IMR-90 (cell line): ENCODE results near the gene AKAP9. TPM values are rescaled to one million over a fixed set of nuclear protein-coding genes. Genes with fewer than 3 reads are reported as not detected.

Source experiments
- ATAC-seq: fragments of 200-7000 bp; cut with Tn5 transposase; 2 replicates; pipeline ENCODE4 v1.9.1; 2020; ENCODE audit warnings: low read depth, mild to moderate bottlenecking, moderate library complexity
- BruUV-seq: library from RNA; stranded (reverse); fragments of 400-500 nt; replicated peaks from 2 replicates; lab custom pipeline; 2021; lab: Mats Ljungman, UMichigan
- CTCF ChIA-PET: fragments of 300-600 bp; formaldehyde crosslinking; extraction: SDS; loops from one replicate; lab custom pipeline; 2021; ENCODE audit warnings: antibody characterized with exemption; lab: Yijun Ruan, JAX
- POLR2A ChIA-PET: fragments of 300-600 bp; sonication (Branson Sonifier 250); formaldehyde crosslinking; loops from one replicate; lab custom pipeline; 2022; ENCODE audit warnings: antibody characterized with exemption; ENCODE audit not compliant: unreplicated experiment; lab: Charles Lee
- DNase-seq: peaks from one replicate; pipeline ENCODE4 v3.0.0; 2013
- H2AFZ ChIP-seq: replicated peaks from 2 replicates; pipeline ENCODE3; 2013; ENCODE audit warnings: low read length, mild to moderate bottlenecking; ENCODE audit not compliant: poor library complexity
- H2AK5ac ChIP-seq: 2 replicates; pipeline ENCODE4 v1.6.1; 2013; ENCODE audit warnings: low read depth, low read length, inconsistent platforms
- H2AK9ac ChIP-seq: replicated peaks from 2 replicates; pipeline ENCODE3; 2013; ENCODE audit warnings: mild to moderate bottlenecking, low read depth, low read length, moderate library complexity; ENCODE audit not compliant: poor library complexity
- H2BK120ac ChIP-seq: 2 replicates; pipeline ENCODE4 v1.6.1; 2013; ENCODE audit warnings: low read depth, low read length, inconsistent platforms
- H2BK15ac ChIP-seq: 3 replicates; pipeline ENCODE4 v1.6.1; 2013; ENCODE audit warnings: low read depth, low read length, inconsistent platforms
- H2BK20ac ChIP-seq: 2 replicates; pipeline ENCODE4 v1.6.1; 2013; ENCODE audit warnings: low read depth, mild to moderate bottlenecking, inconsistent platforms, low read length, moderate library complexity
- H2BK5ac ChIP-seq: 2 replicates; pipeline ENCODE4 v1.6.1; 2013; ENCODE audit warnings: mild to moderate bottlenecking, low read depth, low read length, inconsistent platforms; ENCODE audit not compliant: poor library complexity, severe bottlenecking
- H3K14ac ChIP-seq: replicated peaks from 2 replicates; pipeline ENCODE4 v1.6.1; 2013; ENCODE audit warnings: low read depth, low read length, inconsistent platforms
- H3K18ac ChIP-seq: 2 replicates; pipeline ENCODE4 v1.6.1; 2013; ENCODE audit warnings: low read depth, low read length, control low read depth
- H3K23ac ChIP-seq: 2 replicates; pipeline ENCODE4 v1.6.1; 2013; ENCODE audit warnings: low read depth, low read length, inconsistent platforms
- H3K27ac ChIP-seq: 2 replicates; pipeline ENCODE4 v1.5.1; 2013; ENCODE audit warnings: mild to moderate bottlenecking, control low read depth, low read length; ENCODE audit not compliant: insufficient read depth
- H3K27me3 ChIP-seq: 2 replicates; pipeline ENCODE4 v1.6.1; 2013; ENCODE audit warnings: low read length; ENCODE audit not compliant: control insufficient read depth, insufficient read depth
- H3K36me3 ChIP-seq: 2 replicates; pipeline ENCODE4 v1.6.1; 2013; ENCODE audit warnings: low read length, mixed read lengths; ENCODE audit not compliant: control insufficient read depth, insufficient read depth
- H3K4ac ChIP-seq: 2 replicates; pipeline ENCODE4 v1.6.1; 2013; ENCODE audit warnings: low read depth, low read length, inconsistent platforms
- H3K4me1 ChIP-seq: 2 replicates; pipeline ENCODE4 v1.6.1; 2013; ENCODE audit warnings: low read length, mixed read lengths; ENCODE audit not compliant: control insufficient read depth, insufficient read depth
- H3K4me2 ChIP-seq: 2 replicates; pipeline ENCODE4 v1.6.1; 2013; ENCODE audit warnings: low read depth, mild to moderate bottlenecking, control low read depth, low read length, moderate library complexity
- H3K4me3 ChIP-seq: 2 replicates; pipeline ENCODE4 v1.5.1; 2013; ENCODE audit warnings: low read depth, mild to moderate bottlenecking, control low read depth, low read length, moderate library complexity; ENCODE audit not compliant: insufficient read depth
- H3K56ac ChIP-seq: 2 replicates; pipeline ENCODE4 v1.6.1; 2013; ENCODE audit warnings: low read length, inconsistent platforms; ENCODE audit not compliant: insufficient read depth; ENCODE audit errors: extremely low read depth
- H3K79me1 ChIP-seq, 2 experiments: 2 replicates each; pipeline ENCODE4 v1.6.1; 2013; ENCODE audit warnings: low read length in 2 of 2, inconsistent platforms in 1 of 2, low read depth in 1 of 2
- H3K9ac ChIP-seq: 2 replicates; pipeline ENCODE4 v1.6.1; 2013; ENCODE audit warnings: low read depth, low read length, control low read depth
- H3K9me1 ChIP-seq: 2 replicates; pipeline ENCODE4 v1.6.1; 2013; ENCODE audit warnings: low read length, inconsistent platforms; ENCODE audit not compliant: insufficient read depth
- H3K9me3 ChIP-seq: 2 replicates; pipeline ENCODE4 v1.6.1; 2013; ENCODE audit warnings: low read length; ENCODE audit not compliant: control insufficient read depth, insufficient read depth
- H4K20me1 ChIP-seq: 2 replicates; pipeline ENCODE4 v1.6.1; 2013; ENCODE audit warnings: low read length, inconsistent platforms; ENCODE audit not compliant: insufficient read depth
- H4K5ac ChIP-seq: 2 replicates; pipeline ENCODE4 v1.6.1; 2013; ENCODE audit warnings: mild to moderate bottlenecking, low read depth, low read length, control low read depth
- H4K8ac ChIP-seq, 2 experiments: 2 replicates each; pipeline ENCODE4 v1.6.1; 2013; ENCODE audit warnings: low read depth in 2 of 2, low read length in 2 of 2, control low read depth in 1 of 2, inconsistent platforms in 1 of 2
- H4K91ac ChIP-seq: 2 replicates; pipeline ENCODE4 v1.6.1; 2013; ENCODE audit warnings: low read depth, low read length, inconsistent platforms; ENCODE audit not compliant: insufficient read depth
- CHD1 ChIP-seq: IDR thresholded peaks from 2 replicates; pipeline ENCODE4 v1.6.1; 2012; ENCODE audit warnings: low read depth, low read length, improper control_type of control experiment
- MXI1 ChIP-seq: IDR thresholded peaks from 2 replicates; pipeline ENCODE4 v1.6.1; 2012; ENCODE audit warnings: low read depth, mild to moderate bottlenecking, low read length, moderate library complexity, borderline replicate concordance
- POLR2A ChIP-seq: IDR thresholded peaks from 2 replicates; pipeline ENCODE4 v1.6.1; 2012; ENCODE audit warnings: mild to moderate bottlenecking, low read depth, low read length
- RCOR1 ChIP-seq: IDR thresholded peaks from 2 replicates; pipeline ENCODE4 v1.6.1; 2012; ENCODE audit warnings: mild to moderate bottlenecking, low read length, improper control_type of control experiment; ENCODE audit not compliant: insufficient replicate concordance
- WGBS, 2 experiments: methylation state at CpG; one replicate each; pipeline versions ENCODE4 v1.1.5 to v1.1.7; 2013; ENCODE audit warnings: missing lambda C conversion rate in 2 of 2; ENCODE audit not compliant: insufficient read length in 1 of 2; ENCODE audit errors: extremely low coverage in 2 of 2; 5-methylcytosine and 5-hydroxymethylcytosine counted together
- dilution Hi-C: fragments of 300-500 bp; cut with HindIII; formaldehyde crosslinking; loops from one replicate; pipeline ENCODE4 v1.14.3; 2018; ENCODE audit warnings: low sequenced_read_pairs; ENCODE audit not compliant: unreplicated experiment
- in situ Hi-C: fragments of 300-500 bp; cut with MboI; formaldehyde crosslinking; loops from 3 replicates; pipeline ENCODE4 v1.14.3; 2019; ENCODE audit warnings: low sequenced_read_pairs, inconsistent platforms, mixed read lengths
- intact Hi-C: fragments of 100-400 bp; cut with micrococcal nuclease; formaldehyde crosslinking; loops from 2 replicates; pipeline ENCODE4 v1.10.0; 2022
- polyA plus RNA-seq, 3 experiments: library from polyadenylated mRNA; depleted of rRNA; stranded (reverse); fragments of >200 nt; gene quantifications; 2 replicates each; pipeline ENCODE4 v1.2.3, GENCODE V29; 2012; ENCODE audit warnings: low replicate concordance in 1 of 3
- total RNA-seq: library from RNA; depleted of rRNA; stranded (reverse); fragments of >200 nt; gene quantifications from 2 replicates; pipeline ENCODE4 v1.2.3, GENCODE V29; 2012

The AKAP9 gene
- total and polyA plus RNA-seq, 2 of the 4 experiments (the other 2 are of a cell fraction), result 9.7 to 25.3 TPM

GRCh38 chr7:92010215-92010614, 69.6 kb downstream of the AKAP9 start:
- no peak overlapping the region for H3K14ac ChIP-seq
- H3K18ac ChIP-seq, result no peak overlapping the region
- no peaks in the 10 kb centered on the region for H3K9me1 ChIP-seq
- no peak overlapping the region for H2AFZ ChIP-seq
- DNase-seq (no peak), ATAC-seq (no peak)
- in situ Hi-C loops (no loop called here), intact Hi-C loops (no loop called here), dilution Hi-C loops (no loop called here)
- no peak overlapping the region for H4K5ac ChIP-seq
- H3K4me3 ChIP-seq, result no peak overlapping the region
- H4K20me1 ChIP-seq, result no peaks in the 10 kb centered on the region
- ChIA-PET CTCF (no interaction called here), POLR2A (no interaction called here)
- H3K4me1 ChIP-seq, result peaks cover 2% of the 10 kb centered on the region; the same call in 1 of the 2 replicates
- H3K27ac ChIP-seq, result no peak overlapping the region
- 100% methylated on average over 1 of the region's 5 CpGs; no CpG with 5 or more reads in 1 of the 2 experiments for WGBS, 2 experiments
- no peak overlapping the region for H4K8ac ChIP-seq
- H2BK120ac ChIP-seq, result no peak overlapping the region
- no TSS peak for BruUV-seq
- no peak overlapping the region for H2BK20ac ChIP-seq
- H3K23ac ChIP-seq, result no peak overlapping the region
- peaks cover 14% of the 10 kb centered on the region; the same call in 1 of the 2 replicates for H3K36me3 ChIP-seq
- H2AK9ac ChIP-seq, result no peak overlapping the region
- no peak overlapping the region for H2BK5ac ChIP-seq
- H3K4me2 ChIP-seq, result no peak overlapping the region
- H2AK5ac ChIP-seq, result no peak overlapping the region
- no peak for TF ChIP-seq RCOR1
- TF ChIP-seq CHD1, result no peak
- no peak for TF ChIP-seq POLR2A
- TF ChIP-seq MXI1, result no peak
- peaks cover 3 to 4% of the 10 kb centered on the region in 2 experiments; a peak in 2 of 4 replicates for H3K79me1 ChIP-seq
- H3K9ac ChIP-seq, result no peak overlapping the region
- no peak overlapping the region for H2BK15ac ChIP-seq
- H3K27me3 ChIP-seq, result no peaks in the 10 kb centered on the region
- H3K56ac ChIP-seq, result no peak overlapping the region
- H3K9me3 ChIP-seq, result no peaks in the 10 kb centered on the region; the same call in 1 of the 2 replicates
- no peak overlapping the region for H4K91ac ChIP-seq
- H3K4ac ChIP-seq, result no peak overlapping the region
